IMR-90 (cell line): ENCODE measurements around the gene GNG12. TPM values are rescaled to one million over a fixed set of nuclear protein-coding genes. Genes with fewer than 3 reads are reported as not detected.

Experiments
- ATAC-seq: fragments of 200-7000 bp; cut with Tn5 transposase; 2 replicates; pipeline ENCODE4 v1.9.1; 2020; ENCODE audit warnings: low read depth, mild to moderate bottlenecking, moderate library complexity
- BruUV-seq: library from RNA; stranded (reverse); fragments of 400-500 nt; replicated peaks from 2 replicates; lab custom pipeline; 2021; lab: Mats Ljungman, UMichigan
- CTCF ChIA-PET: fragments of 300-600 bp; formaldehyde crosslinking; extraction: SDS; loops from one replicate; lab custom pipeline; 2021; ENCODE audit warnings: antibody characterized with exemption; lab: Yijun Ruan, JAX
- POLR2A ChIA-PET: fragments of 300-600 bp; sonication (Branson Sonifier 250); formaldehyde crosslinking; loops from one replicate; lab custom pipeline; 2022; ENCODE audit warnings: antibody characterized with exemption; ENCODE audit not compliant: unreplicated experiment; lab: Charles Lee
- DNase-seq: peaks from one replicate; pipeline ENCODE4 v3.0.0; 2013
- H2AFZ ChIP-seq: replicated peaks from 2 replicates; pipeline ENCODE3; 2013; ENCODE audit warnings: low read length, mild to moderate bottlenecking; ENCODE audit not compliant: poor library complexity
- H2AK5ac ChIP-seq: 2 replicates; pipeline ENCODE4 v1.6.1; 2013; ENCODE audit warnings: low read depth, low read length, inconsistent platforms
- H2AK9ac ChIP-seq: replicated peaks from 2 replicates; pipeline ENCODE3; 2013; ENCODE audit warnings: mild to moderate bottlenecking, low read depth, low read length, moderate library complexity; ENCODE audit not compliant: poor library complexity
- H2BK120ac ChIP-seq: 2 replicates; pipeline ENCODE4 v1.6.1; 2013; ENCODE audit warnings: low read depth, low read length, inconsistent platforms
- H2BK15ac ChIP-seq: 3 replicates; pipeline ENCODE4 v1.6.1; 2013; ENCODE audit warnings: low read depth, low read length, inconsistent platforms
- H2BK20ac ChIP-seq: 2 replicates; pipeline ENCODE4 v1.6.1; 2013; ENCODE audit warnings: low read depth, mild to moderate bottlenecking, inconsistent platforms, low read length, moderate library complexity
- H2BK5ac ChIP-seq: 2 replicates; pipeline ENCODE4 v1.6.1; 2013; ENCODE audit warnings: mild to moderate bottlenecking, low read depth, low read length, inconsistent platforms; ENCODE audit not compliant: poor library complexity, severe bottlenecking
- H3K14ac ChIP-seq: replicated peaks from 2 replicates; pipeline ENCODE4 v1.6.1; 2013; ENCODE audit warnings: low read depth, low read length, inconsistent platforms
- H3K18ac ChIP-seq: 2 replicates; pipeline ENCODE4 v1.6.1; 2013; ENCODE audit warnings: low read depth, low read length, control low read depth
- H3K23ac ChIP-seq: 2 replicates; pipeline ENCODE4 v1.6.1; 2013; ENCODE audit warnings: low read depth, low read length, inconsistent platforms
- H3K27ac ChIP-seq: 2 replicates; pipeline ENCODE4 v1.5.1; 2013; ENCODE audit warnings: mild to moderate bottlenecking, control low read depth, low read length; ENCODE audit not compliant: insufficient read depth
- H3K27me3 ChIP-seq: 2 replicates; pipeline ENCODE4 v1.6.1; 2013; ENCODE audit warnings: low read length; ENCODE audit not compliant: control insufficient read depth, insufficient read depth
- H3K36me3 ChIP-seq: 2 replicates; pipeline ENCODE4 v1.6.1; 2013; ENCODE audit warnings: low read length, mixed read lengths; ENCODE audit not compliant: control insufficient read depth, insufficient read depth
- H3K4ac ChIP-seq: 2 replicates; pipeline ENCODE4 v1.6.1; 2013; ENCODE audit warnings: low read depth, low read length, inconsistent platforms
- H3K4me1 ChIP-seq: 2 replicates; pipeline ENCODE4 v1.6.1; 2013; ENCODE audit warnings: low read length, mixed read lengths; ENCODE audit not compliant: control insufficient read depth, insufficient read depth
- H3K4me2 ChIP-seq: 2 replicates; pipeline ENCODE4 v1.6.1; 2013; ENCODE audit warnings: low read depth, mild to moderate bottlenecking, control low read depth, low read length, moderate library complexity
- H3K4me3 ChIP-seq: 2 replicates; pipeline ENCODE4 v1.5.1; 2013; ENCODE audit warnings: low read depth, mild to moderate bottlenecking, control low read depth, low read length, moderate library complexity; ENCODE audit not compliant: insufficient read depth
- H3K56ac ChIP-seq: 2 replicates; pipeline ENCODE4 v1.6.1; 2013; ENCODE audit warnings: low read length, inconsistent platforms; ENCODE audit not compliant: insufficient read depth; ENCODE audit errors: extremely low read depth
- H3K79me1 ChIP-seq, 2 experiments: 2 replicates each; pipeline ENCODE4 v1.6.1; 2013; ENCODE audit warnings: low read length in 2 of 2, inconsistent platforms in 1 of 2, low read depth in 1 of 2
- H3K9ac ChIP-seq: 2 replicates; pipeline ENCODE4 v1.6.1; 2013; ENCODE audit warnings: low read depth, low read length, control low read depth
- H3K9me1 ChIP-seq: 2 replicates; pipeline ENCODE4 v1.6.1; 2013; ENCODE audit warnings: low read length, inconsistent platforms; ENCODE audit not compliant: insufficient read depth
- H3K9me3 ChIP-seq: 2 replicates; pipeline ENCODE4 v1.6.1; 2013; ENCODE audit warnings: low read length; ENCODE audit not compliant: control insufficient read depth, insufficient read depth
- H4K20me1 ChIP-seq: 2 replicates; pipeline ENCODE4 v1.6.1; 2013; ENCODE audit warnings: low read length, inconsistent platforms; ENCODE audit not compliant: insufficient read depth
- H4K5ac ChIP-seq: 2 replicates; pipeline ENCODE4 v1.6.1; 2013; ENCODE audit warnings: mild to moderate bottlenecking, low read depth, low read length, control low read depth
- H4K8ac ChIP-seq, 2 experiments: 2 replicates each; pipeline ENCODE4 v1.6.1; 2013; ENCODE audit warnings: low read depth in 2 of 2, low read length in 2 of 2, control low read depth in 1 of 2, inconsistent platforms in 1 of 2
- H4K91ac ChIP-seq: 2 replicates; pipeline ENCODE4 v1.6.1; 2013; ENCODE audit warnings: low read depth, low read length, inconsistent platforms; ENCODE audit not compliant: insufficient read depth
- FOS ChIP-seq: fragments of 150-350 bp; IDR thresholded peaks from 2 replicates; pipeline ENCODE4 v1.6.1; 2016; ENCODE audit warnings: low read depth, low read length
- MAFK ChIP-seq: IDR thresholded peaks from 2 replicates; pipeline ENCODE4 v1.6.1; 2012; ENCODE audit warnings: low read depth, low read length, improper control_type of control experiment
- POLR2A ChIP-seq: IDR thresholded peaks from 2 replicates; pipeline ENCODE4 v1.6.1; 2012; ENCODE audit warnings: mild to moderate bottlenecking, low read depth, low read length
- RAD21 ChIP-seq: IDR thresholded peaks from 2 replicates; pipeline ENCODE4 v1.6.1; 2012; ENCODE audit warnings: low read length, improper control_type of control experiment
- WGBS, 2 experiments: methylation state at CpG; one replicate each; pipeline versions ENCODE4 v1.1.5 to v1.1.7; 2013; ENCODE audit warnings: missing lambda C conversion rate in 2 of 2; ENCODE audit not compliant: insufficient read length in 1 of 2; ENCODE audit errors: extremely low coverage in 2 of 2; 5-methylcytosine and 5-hydroxymethylcytosine counted together
- dilution Hi-C: fragments of 300-500 bp; cut with HindIII; formaldehyde crosslinking; loops from one replicate; pipeline ENCODE4 v1.14.3; 2018; ENCODE audit warnings: low sequenced_read_pairs; ENCODE audit not compliant: unreplicated experiment
- in situ Hi-C: fragments of 300-500 bp; cut with MboI; formaldehyde crosslinking; loops from 3 replicates; pipeline ENCODE4 v1.14.3; 2019; ENCODE audit warnings: low sequenced_read_pairs, inconsistent platforms, mixed read lengths
- intact Hi-C: fragments of 100-400 bp; cut with micrococcal nuclease; formaldehyde crosslinking; loops from 2 replicates; pipeline ENCODE4 v1.10.0; 2022
- polyA plus RNA-seq, 3 experiments: library from polyadenylated mRNA; depleted of rRNA; stranded (reverse); fragments of >200 nt; gene quantifications; 2 replicates each; pipeline ENCODE4 v1.2.3, GENCODE V29; 2012; ENCODE audit warnings: low replicate concordance in 1 of 3
- total RNA-seq: library from RNA; depleted of rRNA; stranded (reverse); fragments of >200 nt; gene quantifications from 2 replicates; pipeline ENCODE4 v1.2.3, GENCODE V29; 2012

Gene GNG12
- total and polyA plus RNA-seq, 2 of the 4 experiments (the other 2 are of a cell fraction), result 92.3 to 132 TPM

- no peak overlapping the region for H2BK120ac ChIP-seq
- no peaks in the 10 kb centered on the region for H4K20me1 ChIP-seq
- no peaks in the 10 kb centered on the region for H3K27me3 ChIP-seq
- H2BK20ac ChIP-seq, result no peak overlapping the region
- H3K18ac ChIP-seq, result no peak overlapping the region
- DNase-seq (no peak), ATAC-seq (no peak)
- no peak overlapping the region for H3K23ac ChIP-seq
- BruUV-seq, result no TSS peak
- H3K27ac ChIP-seq, result no peak overlapping the region
- H2BK15ac ChIP-seq, result no peak overlapping the region
- no peak for TF ChIP-seq MAFK
- TF ChIP-seq POLR2A, result no peak
- TF ChIP-seq RAD21, result no peak
- no peak for TF ChIP-seq FOS
- H2BK5ac ChIP-seq, result no peak overlapping the region
- dilution Hi-C loops (no loop called here), intact Hi-C loops (loop anchor here (2.0 to 5.0 kb wide), 4 partner anchors 96 to 1886 kb away; no protein-coding TSS in a partner anchor), in situ Hi-C loops (loop anchor here (5.0 to 10.0 kb wide), 3 partner anchors 153 to 493 kb away; no protein-coding TSS in a partner anchor)
- 75% methylated on average over 2 of the region's 6 CpGs; no CpG with 5 or more reads in 1 of the 2 experiments for whole genome bisulfite sequencing, 2 experiments
- POLR2A ChIA-PET, result no interaction called here
- 0 out of 4 replicates have a peak, but pooled peaks cover 0 to 3% of the 10 kb centered on the region in 2 experiments for H3K79me1 ChIP-seq
- H2AK5ac ChIP-seq, result 0 out of 2 replicates have a peak overlapping the region, but pooled peaks have one; percentile 35
- no peak overlapping the region for H4K91ac ChIP-seq
- H3K4me2 ChIP-seq, result no peak overlapping the region
- no peak overlapping the region for H3K9ac ChIP-seq
- H3K4me1 ChIP-seq, result peaks cover 8% of the 10 kb centered on the region
- no peak overlapping the region for H3K14ac ChIP-seq
- no peak overlapping the region for H4K8ac ChIP-seq
- CTCF ChIA-PET, result no interaction called here
- no peaks in the 10 kb centered on the region for H3K36me3 ChIP-seq
- H3K4ac ChIP-seq, result no peak overlapping the region
- H4K5ac ChIP-seq, result no peak overlapping the region
- no peak overlapping the region for H2AFZ ChIP-seq
- H3K9me1 ChIP-seq, result peaks cover 8% of the 10 kb centered on the region
- no peak overlapping the region for H3K56ac ChIP-seq
- no peaks in the 10 kb centered on the region for H3K9me3 ChIP-seq
- H3K4me3 ChIP-seq, result no peak overlapping the region
- no peak overlapping the region for H2AK9ac ChIP-seq
Measured at GRCh38 chr1:67851800-67852199, 18.5 kb upstream of the GNG12 start.
